CD4-positive, alpha-beta T cell (primary cell): ENCODE results near the gene PTPRD. TPM values are rescaled to one million over a fixed set of nuclear protein-coding genes. Genes with fewer than 3 reads are reported as not detected.

Source experiments
- ATAC-seq: fragments of 200-7000 bp; cut with Tn5 transposase; one replicate; pipeline ENCODE4 v1.10.0; 2022; ENCODE audit warnings: mild to moderate bottlenecking; ENCODE audit not compliant: poor library complexity
- CTCF ChIA-PET: fragments of 350-600 bp; sonication (Branson Sonifier 250); formaldehyde crosslinking; loops from one replicate; lab custom pipeline; 2021; ENCODE audit warnings: antibody characterized with exemption, inconsistent platforms; lab: Charles Lee
- POLR2A ChIA-PET: fragments of 350-600 bp; sonication (Branson Sonifier 250); formaldehyde crosslinking; loops from one replicate; lab custom pipeline; 2021; ENCODE audit warnings: antibody characterized with exemption, inconsistent platforms; lab: Charles Lee
- DNase-seq, 14 experiments: peaks; one replicate each; pipeline ENCODE4 v3.0.0-alpha.2; 2013 to 2020; ENCODE audit warnings: mixed read lengths in 2 of 14
- H3K27ac ChIP-seq, 2 donors: one replicate each; pipeline versions ENCODE4 v1.5.1 to v1.7.0; 2013; ENCODE audit warnings: low read length in 2 of 2, low read depth in 1 of 2, mild to moderate bottlenecking in 1 of 2
- H3K27me3 ChIP-seq, 2 experiments: 1 replicate in 1 of 2; 2 replicates in 1 of 2; pipeline versions ENCODE4 v1.6.1 to v1.7.0; 2013; ENCODE audit warnings: low read length in 2 of 2, control low read depth in 1 of 2, mild to moderate bottlenecking in 1 of 2, moderate library complexity in 1 of 2; ENCODE audit not compliant: insufficient read depth in 2 of 2, control insufficient read depth in 1 of 2
- H3K36me3 ChIP-seq: one replicate; pipeline ENCODE4 v1.6.1; 2013; ENCODE audit warnings: low read length, control low read depth; ENCODE audit not compliant: insufficient read depth
- H3K4me1 ChIP-seq: one replicate; pipeline ENCODE4 v1.6.1; 2013; ENCODE audit warnings: low read length, control low read depth; ENCODE audit not compliant: insufficient read depth
- H3K4me3 ChIP-seq: one replicate; pipeline ENCODE4 v1.5.1; 2013; ENCODE audit warnings: mild to moderate bottlenecking, low read length, moderate library complexity
- H3K9me3 ChIP-seq, 2 experiments: 1 replicate in 1 of 2; 2 replicates in 1 of 2; pipeline versions ENCODE4 v1.6.1 to v1.7.0; 2013; ENCODE audit warnings: low read length in 2 of 2, mild to moderate bottlenecking in 2 of 2, control low read depth in 1 of 2, moderate library complexity in 1 of 2; ENCODE audit not compliant: control insufficient read depth in 1 of 2, insufficient read depth in 1 of 2
- H3K27ac Mint-ChIP-seq: one replicate; pipeline ENCODE4 v1.8.0; 2020; ENCODE audit warnings: mixed read lengths
- H3K27me3 Mint-ChIP-seq: one replicate; pipeline ENCODE4 v1.8.0; 2021; ENCODE audit warnings: mixed read lengths
- H3K36me3 Mint-ChIP-seq: one replicate; pipeline ENCODE4 v1.8.0; 2021; ENCODE audit warnings: low read depth, mixed read lengths
- H3K4me1 Mint-ChIP-seq: one replicate; pipeline ENCODE4 v1.8.0; 2021; ENCODE audit warnings: low read depth, mixed read lengths
- H3K4me3 Mint-ChIP-seq: one replicate; pipeline ENCODE4 v1.8.0; 2020; ENCODE audit warnings: mild to moderate bottlenecking, mixed read lengths
- H3K9me3 Mint-ChIP-seq: one replicate; pipeline ENCODE4 v1.8.0; 2020; ENCODE audit warnings: mixed read lengths
- intact Hi-C, 2 experiments: fragments of 100-400 bp; cut with DNase I in 1 of 2; cut with micrococcal nuclease in 1 of 2; formaldehyde crosslinking; loops; one replicate each; pipeline versions ENCODE4 v1.15.1 to v1.9.0; 2023 to 2025; cut with DNase I, micrococcal nuclease
- total RNA-seq, 174 experiments: library from RNA in 2 of 174; stranded (reverse) in 2 of 174; gene quantifications; one replicate each; pipeline ENCODE4 v1.2.3 and lab custom pipeline; 2021 to 2026
- TF ChIP-seq, protein P1 (sequence below): fragments of 200-600 bp; IDR thresholded peaks from one replicate; pipeline ENCODE4 v1.8.0; 2022; ENCODE audit warnings: antibody characterized with exemption, mild to moderate bottlenecking

Gene PTPRD
- total RNA-seq, 2 experiments from 2014 or later: not detected

GRCh38 chr9:8610256-8610655, 2002.5 kb downstream of the PTPRD start:
- H3K36me3 ChIP-seq: no peaks in the 10 kb centered on the region
- TF ChIP-seq, protein P1, sequence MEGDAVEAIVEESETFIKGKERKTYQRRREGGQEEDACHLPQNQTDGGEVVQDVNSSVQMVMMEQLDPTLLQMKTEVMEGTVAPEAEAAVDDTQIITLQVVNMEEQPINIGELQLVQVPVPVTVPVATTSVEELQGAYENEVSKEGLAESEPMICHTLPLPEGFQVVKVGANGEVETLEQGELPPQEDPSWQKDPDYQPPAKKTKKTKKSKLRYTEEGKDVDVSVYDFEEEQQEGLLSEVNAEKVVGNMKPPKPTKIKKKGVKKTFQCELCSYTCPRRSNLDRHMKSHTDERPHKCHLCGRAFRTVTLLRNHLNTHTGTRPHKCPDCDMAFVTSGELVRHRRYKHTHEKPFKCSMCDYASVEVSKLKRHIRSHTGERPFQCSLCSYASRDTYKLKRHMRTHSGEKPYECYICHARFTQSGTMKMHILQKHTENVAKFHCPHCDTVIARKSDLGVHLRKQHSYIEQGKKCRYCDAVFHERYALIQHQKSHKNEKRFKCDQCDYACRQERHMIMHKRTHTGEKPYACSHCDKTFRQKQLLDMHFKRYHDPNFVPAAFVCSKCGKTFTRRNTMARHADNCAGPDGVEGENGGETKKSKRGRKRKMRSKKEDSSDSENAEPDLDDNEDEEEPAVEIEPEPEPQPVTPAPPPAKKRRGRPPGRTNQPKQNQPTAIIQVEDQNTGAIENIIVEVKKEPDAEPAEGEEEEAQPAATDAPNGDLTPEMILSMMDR: no peak
- no peak overlapping the region for H3K27ac ChIP-seq
- DNase-seq: no peak
- Mint-ChIP-seq H3K9me3 (no peaks in the 10 kb centered on the region), H3K4me3 (no peak overlapping the region), H3K4me1 (no peaks in the 10 kb centered on the region), H3K27ac (no peak overlapping the region), H3K36me3 (no peaks in the 10 kb centered on the region), H3K27me3 (no peaks in the 10 kb centered on the region)
- ChIA-PET CTCF (no interaction called here), POLR2A (no interaction called here)
- H3K9me3 ChIP-seq: no peaks in the 10 kb centered on the region
- no peak for ATAC-seq
- no peaks in the 10 kb centered on the region for H3K4me1 ChIP-seq
- intact Hi-C loops: no loop called here
- H3K27me3 ChIP-seq: no peaks in the 10 kb centered on the region
- H3K4me3 ChIP-seq: no peak overlapping the region

DNA sequence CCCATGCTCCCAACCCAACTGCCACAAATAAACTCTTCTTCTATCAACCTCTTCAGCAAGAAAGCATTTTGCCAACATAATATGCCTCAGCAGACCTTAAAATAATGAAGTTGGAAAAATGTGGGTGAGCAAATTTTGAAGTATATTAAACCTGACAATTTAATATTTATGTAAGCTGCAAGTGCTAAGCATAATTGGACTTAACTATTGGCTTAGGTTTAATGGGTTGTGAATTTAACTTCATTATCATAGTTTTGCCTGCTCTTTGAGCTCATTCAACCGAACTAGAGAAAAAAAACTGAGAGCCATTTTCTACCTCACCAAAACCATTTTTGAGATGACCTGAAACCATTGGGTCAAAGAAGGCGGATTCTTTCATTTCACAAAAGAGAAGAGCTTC, 2007.7 kb downstream of the PTPRD start:
- Histone ChIP-seq H3K36me3 (no peaks in the 10 kb centered on the region), H3K27me3 (no peaks in the 10 kb centered on the region), H3K4me1 (no peaks in the 10 kb centered on the region), H3K9me3 (peaks cover 0 to under 1% of the 10 kb centered on the region in 2 experiments), H3K4me3 (no peak overlapping the region), H3K27ac (no peak overlapping the region)
- TF ChIP-seq, protein P1: no peak
- H3K4me1 Mint-ChIP-seq: no peaks in the 10 kb centered on the region
- H3K27me3 Mint-ChIP-seq: no peaks in the 10 kb centered on the region
- ATAC-seq: no peak
- H3K4me3 Mint-ChIP-seq: no peak overlapping the region
- no peak for DNase-seq
- POLR2A ChIA-PET: no interaction called here
- H3K27ac Mint-ChIP-seq: no peak overlapping the region
- CTCF ChIA-PET: no interaction called here
- H3K9me3 Mint-ChIP-seq: no peaks in the 10 kb centered on the region
- no peaks in the 10 kb centered on the region for H3K36me3 Mint-ChIP-seq
- intact Hi-C loops: no loop called here

DNA sequence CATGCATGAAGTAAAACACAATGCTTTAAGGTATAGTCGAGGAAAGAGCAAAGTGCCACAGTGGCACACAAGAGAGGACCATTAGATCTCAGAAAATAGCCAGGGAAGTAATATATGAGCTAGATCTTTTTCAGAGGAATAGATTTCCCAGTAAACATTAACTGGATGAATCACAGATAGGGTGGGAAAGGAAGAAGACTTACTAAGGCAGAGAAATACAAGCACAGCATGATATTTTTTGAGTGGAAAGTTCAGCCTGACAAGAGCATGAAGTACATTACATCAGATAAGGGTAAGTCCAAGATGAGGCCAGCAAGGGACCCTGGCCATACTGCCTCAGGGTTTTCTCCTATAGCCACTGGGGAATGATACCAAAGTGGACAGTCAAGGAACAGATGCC, 2008.6 kb downstream of the PTPRD start:
- no peaks in the 10 kb centered on the region for H3K9me3 Mint-ChIP-seq
- H3K27ac Mint-ChIP-seq: no peak overlapping the region
- no peaks in the 10 kb centered on the region for H3K27me3 Mint-ChIP-seq
- H3K36me3 Mint-ChIP-seq: no peaks in the 10 kb centered on the region
- TF ChIP-seq, protein P1: no peak
- no peak overlapping the region for H3K4me3 Mint-ChIP-seq
- H3K9me3 ChIP-seq: peaks cover 0 to 7% of the 10 kb centered on the region in 2 experiments
- no peaks in the 10 kb centered on the region for H3K4me1 Mint-ChIP-seq
- no peak for DNase-seq
- H3K27me3 ChIP-seq: no peaks in the 10 kb centered on the region
- H3K4me3 ChIP-seq: no peak overlapping the region
- no peaks in the 10 kb centered on the region for H3K4me1 ChIP-seq
- ATAC-seq: no peak
- no peaks in the 10 kb centered on the region for H3K36me3 ChIP-seq
- no peak overlapping the region for H3K27ac ChIP-seq
- CTCF ChIA-PET: no interaction called here
- POLR2A ChIA-PET: no interaction called here
- intact Hi-C loops: no loop called here
